ENCODE data around the gene HCN2. TPM values are rescaled to one million over a fixed set of nuclear protein-coding genes. Genes with fewer than 3 reads are reported as not detected.

HCN2 gene
- total RNA-seq, 1 donor from 2014 or later = 5.5 TPM

GRCh38 chr19:541699-542098 lies 48.0 kb upstream of the HCN2 start:
- peaks cover 16% of the 10 kb centered on the region for H3K79me2 ChIP-seq (ENCODE audit: insufficient read depth, low read length)
- H3K9me3 ChIP-seq (ENCODE audit: insufficient read depth, low read depth, low read length) = no peaks in the 10 kb centered on the region
- Mint-ChIP-seq H3K27me3 (ENCODE audit: low read depth, unreplicated experiment) (no peaks in the 10 kb centered on the region), H3K36me3 (ENCODE audit: low read depth, unreplicated experiment) (peaks cover 2% of the 10 kb centered on the region), H3K27ac (ENCODE audit: unreplicated experiment) (peak overlapping the region; percentile 41), H3K9me3 (ENCODE audit: unreplicated experiment) (no peaks in the 10 kb centered on the region), H3K4me1 (ENCODE audit: low read depth, unreplicated experiment) (no peaks in the 10 kb centered on the region), H3K4me3 (ENCODE audit: unreplicated experiment) (no peak overlapping the region)
- H3K4me3 ChIP-seq (ENCODE audit: insufficient read depth, low read depth, low read length) = no peak overlapping the region
- DNase-seq (ENCODE audit: low read depth) = no peak
- peaks cover 32% of the 10 kb centered on the region for H4K20me1 ChIP-seq (ENCODE audit: insufficient read depth, low read length)
- H3K36me3 ChIP-seq (ENCODE audit: insufficient read depth, low read length) = no peaks in the 10 kb centered on the region
- H3K4me2 ChIP-seq (ENCODE audit: low read length) = no peak overlapping the region
- FAIRE-seq = no peak
- TF ChIP-seq CTCF (IDR thresholded peaks at IDR 0.05; ENCODE audit: insufficient read depth, low read depth, low read length) (no peak), EZH2 (IDR thresholded peaks at IDR 0.05; ENCODE audit: insufficient read depth, low read length) (no peak)
- no peak overlapping the region for H2AFZ ChIP-seq (ENCODE audit: low read depth, low read length)
- H3K9ac ChIP-seq (ENCODE audit: low read length) = no peak overlapping the region
- H3K27ac ChIP-seq (ENCODE audit: low read depth, low read length) = no peak overlapping the region
- H3K4me1 ChIP-seq (ENCODE audit: insufficient read depth, low read length) = no peaks in the 10 kb centered on the region
- H3K27me3 ChIP-seq (ENCODE audit: insufficient read depth, low read length) = no peaks in the 10 kb centered on the region

GRCh38 chr19:542173-542866 lies 47.4 kb upstream of the HCN2 start:
- Mint-ChIP-seq H3K27ac (ENCODE audit: unreplicated experiment) (peak overlapping the region; percentile 41), H3K36me3 (ENCODE audit: low read depth, unreplicated experiment) (peaks cover 2% of the 10 kb centered on the region), H3K4me1 (ENCODE audit: low read depth, unreplicated experiment) (no peaks in the 10 kb centered on the region), H3K9me3 (ENCODE audit: unreplicated experiment) (no peaks in the 10 kb centered on the region), H3K27me3 (ENCODE audit: low read depth, unreplicated experiment) (no peaks in the 10 kb centered on the region), H3K4me3 (ENCODE audit: unreplicated experiment) (no peak overlapping the region)
- FAIRE-seq (no peak), DNase-seq (ENCODE audit: low read depth) (no peak)
- H3K9me3 ChIP-seq (ENCODE audit: insufficient read depth, low read depth, low read length) = no peaks in the 10 kb centered on the region
- peaks cover 12% of the 10 kb centered on the region for H3K79me2 ChIP-seq (ENCODE audit: insufficient read depth, low read length)
- no peak overlapping the region for H3K4me3 ChIP-seq (ENCODE audit: insufficient read depth, low read depth, low read length)
- H3K27me3 ChIP-seq (ENCODE audit: insufficient read depth, low read length) = no peaks in the 10 kb centered on the region
- no peak overlapping the region for H3K4me2 ChIP-seq (ENCODE audit: low read length)
- no peaks in the 10 kb centered on the region for H3K36me3 ChIP-seq (ENCODE audit: insufficient read depth, low read length)
- H3K27ac ChIP-seq (ENCODE audit: low read depth, low read length) = no peak overlapping the region
- no peak overlapping the region for H2AFZ ChIP-seq (ENCODE audit: low read depth, low read length)
- H3K9ac ChIP-seq (ENCODE audit: low read length) = no peak overlapping the region
- TF ChIP-seq EZH2 (IDR thresholded peaks at IDR 0.05; ENCODE audit: insufficient read depth, low read length) = no peak
- TF ChIP-seq CTCF (IDR thresholded peaks at IDR 0.05; ENCODE audit: insufficient read depth, low read depth, low read length) = no peak
- H4K20me1 ChIP-seq (ENCODE audit: insufficient read depth, low read length) = peaks cover 27% of the 10 kb centered on the region
- H3K4me1 ChIP-seq (ENCODE audit: insufficient read depth, low read length) = no peaks in the 10 kb centered on the region

GRCh38 chr19:543910-544608 lies 45.6 kb upstream of the HCN2 start, which contains the start of gene GZMM:
Gene GZMM, plus strand, starts transcription at chr19:544053. Its CDS starts 19 bp downstream, at chr19:544072.
- peak within 1 kb of the TSS; percentile 75 for H3K27ac Mint-ChIP-seq (ENCODE audit: unreplicated experiment)
- Histone ChIP-seq H3K27me3 (ENCODE audit: insufficient read depth, low read length) (no peaks in the 10 kb centered on the region), H3K27ac (ENCODE audit: low read depth, low read length) (no peak within 1 kb of the TSS), H2AFZ (ENCODE audit: low read depth, low read length) (no peak within 1 kb of the TSS), H3K79me2 (ENCODE audit: insufficient read depth, low read length) (peaks cover 2% of the 10 kb centered on the region), H3K9me3 (ENCODE audit: insufficient read depth, low read depth, low read length) (no peaks in the 10 kb centered on the region), H4K20me1 (ENCODE audit: insufficient read depth, low read length) (peaks cover 14% of the 10 kb centered on the region), H3K36me3 (ENCODE audit: insufficient read depth, low read length) (no peaks in the 10 kb centered on the region), H3K4me3 (ENCODE audit: insufficient read depth, low read depth, low read length) (no peak within 1 kb of the TSS), H3K4me2 (ENCODE audit: low read length) (no peak within 1 kb of the TSS), H3K9ac (ENCODE audit: low read length) (no peak within 1 kb of the TSS), H3K4me1 (ENCODE audit: insufficient read depth, low read length) (no peaks in the 10 kb centered on the region)
- TF ChIP-seq CTCF (IDR thresholded peaks at IDR 0.05; ENCODE audit: insufficient read depth, low read depth, low read length) = no peak
- TF ChIP-seq EZH2 (IDR thresholded peaks at IDR 0.05; ENCODE audit: insufficient read depth, low read length) = no peak
- H3K36me3 Mint-ChIP-seq (ENCODE audit: low read depth, unreplicated experiment) = peaks cover 2% of the 10 kb centered on the region
- no peak for FAIRE-seq
- H3K27me3 Mint-ChIP-seq (ENCODE audit: low read depth, unreplicated experiment) = no peaks in the 10 kb centered on the region
- H3K4me1 Mint-ChIP-seq (ENCODE audit: low read depth, unreplicated experiment) = no peaks in the 10 kb centered on the region
- DNase-seq (ENCODE audit: low read depth) = no peak
- H3K9me3 Mint-ChIP-seq (ENCODE audit: unreplicated experiment) = no peaks in the 10 kb centered on the region
- H3K4me3 Mint-ChIP-seq (ENCODE audit: unreplicated experiment) = peak within 1 kb of the TSS; percentile 34
